CD8-positive, alpha-beta memory T cell (primary cell): ENCODE measurements around the gene KIAA1191. TPM values are rescaled to one million over a fixed set of nuclear protein-coding genes. Genes with fewer than 3 reads are reported as not detected.

Source experiments
- CTCF ChIA-PET: fragments of 350-600 bp; sonication (Branson Sonifier 250); formaldehyde crosslinking; loops from one replicate; lab custom pipeline; 2021; ENCODE audit warnings: antibody characterized with exemption; lab: Charles Lee
- POLR2A ChIA-PET: fragments of 350-600 bp; sonication (Branson Sonifier 250); formaldehyde crosslinking; loops from one replicate; lab custom pipeline; 2021; ENCODE audit warnings: antibody characterized with exemption; lab: Charles Lee
- DNase-seq, 5 donors: peaks; one replicate each; pipeline versions ENCODE4 v3.0.0 to v3.0.0-alpha.2; 2020 to 2022; ENCODE audit warnings: mixed read lengths in 1 of 5
- H3K27ac ChIP-seq: one replicate; pipeline ENCODE4 v1.7.0; 2013; ENCODE audit warnings: low read depth, mild to moderate bottlenecking, low read length, moderate library complexity
- H3K27me3 ChIP-seq: 2 replicates; pipeline ENCODE4 v1.7.0; 2013; ENCODE audit warnings: low read length, mild to moderate bottlenecking; ENCODE audit not compliant: insufficient read depth, poor library complexity, severe bottlenecking
- H3K36me3 ChIP-seq: 2 replicates; pipeline ENCODE4 v1.7.0; 2013; ENCODE audit warnings: mild to moderate bottlenecking, low read length, moderate library complexity; ENCODE audit not compliant: insufficient read depth
- H3K4me1 ChIP-seq: 2 replicates; pipeline ENCODE4 v1.7.0; 2013; ENCODE audit warnings: mild to moderate bottlenecking, low read length, moderate library complexity; ENCODE audit not compliant: insufficient read depth
- H3K4me3 ChIP-seq: 2 replicates; pipeline ENCODE4 v1.7.0; 2013; ENCODE audit warnings: mild to moderate bottlenecking, low read length
- H3K9me3 ChIP-seq: 2 replicates; pipeline ENCODE4 v1.7.0; 2013; ENCODE audit warnings: mild to moderate bottlenecking, low read length
- H3K27ac Mint-ChIP-seq, 8 donors: one replicate each; pipeline ENCODE4 v1.8.0; 2020 to 2021; ENCODE audit warnings: mixed read lengths in 8 of 8, mild to moderate bottlenecking in 6 of 8, inconsistent platforms in 3 of 8, moderate library complexity in 3 of 8
- H3K27me3 Mint-ChIP-seq, 2 donors: one replicate each; pipeline ENCODE4 v1.8.0; 2020 to 2021; ENCODE audit warnings: mixed read lengths in 2 of 2, mild to moderate bottlenecking in 1 of 2, moderate library complexity in 1 of 2
- H3K36me3 Mint-ChIP-seq, 3 donors: one replicate each; pipeline ENCODE4 v1.8.0; 2020 to 2021; ENCODE audit warnings: mixed read lengths in 3 of 3, inconsistent platforms in 1 of 3, mild to moderate bottlenecking in 1 of 3
- H3K4me1 Mint-ChIP-seq, 3 donors: one replicate each; pipeline ENCODE4 v1.8.0; 2020 to 2021; ENCODE audit warnings: mixed read lengths in 3 of 3, inconsistent platforms in 1 of 3, mild to moderate bottlenecking in 1 of 3
- H3K4me3 Mint-ChIP-seq, 7 donors: one replicate each; pipeline ENCODE4 v1.8.0; 2020 to 2021; ENCODE audit warnings: mixed read lengths in 7 of 7, mild to moderate bottlenecking in 6 of 7, moderate library complexity in 4 of 7, inconsistent platforms in 2 of 7
- H3K9me3 Mint-ChIP-seq, 5 donors: one replicate each; pipeline ENCODE4 v1.8.0; 2020 to 2022; ENCODE audit warnings: mixed read lengths in 5 of 5, mild to moderate bottlenecking in 3 of 5, moderate library complexity in 2 of 5, inconsistent platforms in 1 of 5
- polyA plus RNA-seq: library from polyadenylated mRNA; unstranded; fragments of 300-500 nt; fragmentation: Illumina TruSeq; gene quantifications from one replicate; pipeline ENCODE4 v1.2.3, GENCODE V29; 2021
- total RNA-seq, 2 experiments: library from RNA; stranded (reverse); gene quantifications; one replicate each; pipeline ENCODE4 v1.2.3, GENCODE V29; 2021

KIAA1191 gene
- total and polyA plus RNA-seq, 3 experiments from 2014 or later = 35.6 to 63.6 (median 37.0) TPM

GRCh38 chr5:176406436-176407052 is 45.0 kb upstream of the KIAA1191 start:
- ChIA-PET POLR2A (no interaction called here), CTCF (interaction anchor here (0.9 to 1.6 kb wide), 3 partner anchors 9 to 41 kb away, joined by 3 read pairs; partner anchors contain the start of gene FAF2)
- H3K27me3 Mint-ChIP-seq = no peaks in the 10 kb centered on the region
- no peak for DNase-seq
- H3K4me3 Mint-ChIP-seq = no peak overlapping the region
- no peaks in the 10 kb centered on the region for H3K9me3 Mint-ChIP-seq
- Histone ChIP-seq H3K4me3 (no peak overlapping the region), H3K9me3 (no peaks in the 10 kb centered on the region), H3K4me1 (no peaks in the 10 kb centered on the region), H3K36me3 (peaks cover 3% of the 10 kb centered on the region), H3K27me3 (no peaks in the 10 kb centered on the region), H3K27ac (no peak overlapping the region)
- peaks cover 8 to 16% (median 9%) of the 10 kb centered on the region in 3 donors for H3K4me1 Mint-ChIP-seq
- peak overlapping the region in 4 of 8 donors; percentile 12 to 71 (median 20) for H3K27ac Mint-ChIP-seq
- peaks cover 0 to 62% (median 9%) of the 10 kb centered on the region in 3 donors for H3K36me3 Mint-ChIP-seq

GRCh38 chr5:176405656-176406435 is 44.3 kb upstream of the KIAA1191 start:
- POLR2A ChIA-PET = no interaction called here

DNA sequence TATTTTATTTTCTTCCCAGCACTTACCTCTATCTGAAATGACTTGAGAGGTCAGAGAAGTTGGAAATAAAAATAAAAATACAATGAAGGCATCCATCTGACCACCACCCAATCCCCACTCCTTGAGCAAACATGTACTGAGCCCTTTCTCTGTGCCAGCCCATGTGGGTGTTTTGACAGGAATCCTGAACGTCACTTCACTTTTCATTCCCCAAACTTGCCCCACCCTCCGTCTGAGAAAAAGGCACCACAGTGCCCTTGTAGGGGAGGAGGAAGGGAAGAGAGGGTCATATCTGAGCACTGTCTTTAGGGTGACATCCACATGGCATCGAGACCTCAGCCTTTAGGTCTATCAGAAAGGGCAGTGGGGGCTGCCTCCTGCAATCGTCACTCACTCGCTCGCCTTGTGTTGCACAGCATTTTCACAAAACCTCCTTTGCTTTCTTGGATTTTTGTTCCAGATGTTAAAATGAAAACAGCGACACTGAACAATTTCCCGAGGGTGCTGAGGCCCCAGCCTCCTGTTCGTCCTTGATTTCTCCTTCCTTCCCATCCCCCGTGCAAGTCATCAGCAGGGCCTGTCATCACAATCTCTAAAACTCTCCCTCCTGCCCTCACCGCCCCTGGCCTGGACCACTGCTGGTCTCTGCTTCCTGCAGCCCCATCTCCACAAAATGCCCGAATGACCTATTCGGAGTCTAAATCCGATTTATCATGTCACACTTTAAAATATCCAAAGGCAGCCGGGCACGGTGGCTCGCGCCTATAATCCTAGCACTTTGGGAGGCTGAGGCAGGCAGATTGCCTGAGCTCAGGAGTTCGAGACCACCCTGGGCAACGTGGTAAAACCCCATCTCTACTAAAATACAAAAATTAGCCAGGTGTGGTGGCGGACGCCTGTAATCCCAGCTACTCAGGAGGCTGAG is 40.0 kb upstream of the KIAA1191 start:
- no peaks in the 10 kb centered on the region for H3K4me1 ChIP-seq
- no peaks in the 10 kb centered on the region for H3K27me3 ChIP-seq
- peaks cover 0 to 4% (median 2%) of the 10 kb centered on the region in 3 donors for H3K4me1 Mint-ChIP-seq
- H3K9me3 ChIP-seq = no peaks in the 10 kb centered on the region
- POLR2A ChIA-PET = no interaction called here
- no peak overlapping the region for H3K4me3 Mint-ChIP-seq
- no peak overlapping the region for H3K4me3 ChIP-seq
- no peaks in the 10 kb centered on the region for H3K27me3 Mint-ChIP-seq
- H3K9me3 Mint-ChIP-seq = no peaks in the 10 kb centered on the region
- H3K36me3 ChIP-seq = no peaks in the 10 kb centered on the region
- no peak overlapping the region for H3K27ac ChIP-seq
- H3K36me3 Mint-ChIP-seq = peaks cover 0 to 56% (median 7%) of the 10 kb centered on the region in 3 donors
- H3K27ac Mint-ChIP-seq = peak overlapping the region in 2 of 8 donors; percentile 36 to 61
- no peak for DNase-seq
- CTCF ChIA-PET = no interaction called here

More at GRCh38 chr5:176405656-176406435, 44.3 kb upstream of the KIAA1191 start:
- Histone ChIP-seq H3K4me3 (no peak overlapping the region), H3K36me3 (peaks cover 3% of the 10 kb centered on the region), H3K9me3 (no peaks in the 10 kb centered on the region), H3K27me3 (no peaks in the 10 kb centered on the region), H3K4me1 (no peaks in the 10 kb centered on the region), H3K27ac (no peak overlapping the region)
- H3K36me3 Mint-ChIP-seq = peaks cover 0 to 61% (median 6%) of the 10 kb centered on the region in 3 donors
- DNase-seq = no peak
- H3K27ac Mint-ChIP-seq = peak overlapping the region in 2 of 8 donors; percentile 19 to 71
- H3K4me1 Mint-ChIP-seq = peaks cover under 1 to 10% (median 7%) of the 10 kb centered on the region in 3 donors
- no peaks in the 10 kb centered on the region for H3K9me3 Mint-ChIP-seq
- CTCF ChIA-PET = interaction anchor here (0.9 to 1.6 kb wide), 3 partner anchors 8 to 42 kb away, joined by 3 read pairs; partner anchors contain the start of gene FAF2
- H3K27me3 Mint-ChIP-seq = no peaks in the 10 kb centered on the region
- no peak overlapping the region for H3K4me3 Mint-ChIP-seq

DNA sequence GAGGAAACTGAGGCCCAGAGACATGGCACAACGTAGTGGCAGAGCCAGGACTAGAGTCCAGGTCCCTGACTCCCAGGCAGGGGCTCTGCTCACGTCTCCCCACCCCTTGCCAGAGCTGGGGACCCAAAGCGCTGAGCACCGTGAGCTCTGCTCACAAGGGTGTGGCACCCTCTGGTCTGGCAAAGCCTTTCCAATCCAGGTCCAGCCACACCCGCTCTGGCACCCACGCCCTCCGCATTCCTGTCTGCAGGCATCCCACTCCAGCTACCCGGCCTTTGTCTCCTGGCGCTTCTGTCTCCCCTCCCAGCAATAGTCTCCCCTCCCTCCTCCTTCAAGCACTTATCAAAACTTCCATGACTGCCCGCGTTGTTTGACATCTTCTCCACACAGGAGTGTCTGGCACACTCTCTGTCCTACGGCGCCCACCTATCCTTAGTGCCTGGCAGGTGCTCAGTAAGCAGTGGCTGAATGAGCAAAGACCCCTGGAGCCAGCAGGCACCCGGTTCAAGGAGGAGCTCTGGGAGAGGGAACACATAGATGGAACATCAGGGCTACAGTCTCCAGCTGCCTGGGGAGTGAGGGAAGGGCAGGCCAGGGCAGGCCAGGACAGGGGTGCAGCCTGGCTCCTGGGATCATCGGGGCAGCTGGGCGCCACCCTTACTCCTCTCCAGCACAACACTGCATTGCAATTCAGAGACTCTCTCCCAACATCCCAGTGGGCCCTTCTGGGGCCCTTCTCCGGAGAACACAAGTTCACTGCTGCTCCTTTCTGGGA is 39.0 kb upstream of the KIAA1191 start:
- Mint-ChIP-seq H3K4me1 (peaks cover 0 to 4% (median 2%) of the 10 kb centered on the region in 3 donors), H3K9me3 (no peaks in the 10 kb centered on the region), H3K27ac (peak overlapping the region in 1 of 8 donors; percentile 36), H3K27me3 (no peaks in the 10 kb centered on the region), H3K36me3 (peaks cover 0 to 54% (median 6%) of the 10 kb centered on the region in 3 donors), H3K4me3 (peak overlapping the region in 1 of 7 donors; percentile 61)
- Histone ChIP-seq H3K27me3 (no peaks in the 10 kb centered on the region), H3K4me3 (no peak overlapping the region), H3K27ac (no peak overlapping the region), H3K36me3 (no peaks in the 10 kb centered on the region), H3K9me3 (no peaks in the 10 kb centered on the region), H3K4me1 (no peaks in the 10 kb centered on the region)
- ChIA-PET CTCF (no interaction called here), POLR2A (no interaction called here)
- DNase-seq = peak in 1 of 5 donors; percentile 36

- no peak overlapping the region for H3K4me3 ChIP-seq
- no peaks in the 10 kb centered on the region for H3K4me1 ChIP-seq
- no peaks in the 10 kb centered on the region for H3K27me3 ChIP-seq
- Mint-ChIP-seq H3K4me1 (peaks cover 0 to 4% (median 2%) of the 10 kb centered on the region in 3 donors), H3K9me3 (no peaks in the 10 kb centered on the region), H3K27ac (peak overlapping the region in 3 of 8 donors; percentile 39 to 96 (median 55)), H3K36me3 (peaks cover 0 to 64% (median 6%) of the 10 kb centered on the region in 3 donors), H3K27me3 (no peaks in the 10 kb centered on the region), H3K4me3 (no peak overlapping the region)
- no peaks in the 10 kb centered on the region for H3K9me3 ChIP-seq
- ChIA-PET CTCF (interaction anchor here (1.2 kb wide), 1 partner anchor 9 kb away, joined by 3 read pairs; no protein-coding TSS in a partner anchor), POLR2A (no interaction called here)
- H3K36me3 ChIP-seq = no peaks in the 10 kb centered on the region
- peak in 1 of 5 donors; percentile 27 for DNase-seq
- no peak overlapping the region for H3K27ac ChIP-seq
These were observed 36.3 kb upstream of the KIAA1191 start for GRCh38 chr5:176397736-176398420.

DNA sequence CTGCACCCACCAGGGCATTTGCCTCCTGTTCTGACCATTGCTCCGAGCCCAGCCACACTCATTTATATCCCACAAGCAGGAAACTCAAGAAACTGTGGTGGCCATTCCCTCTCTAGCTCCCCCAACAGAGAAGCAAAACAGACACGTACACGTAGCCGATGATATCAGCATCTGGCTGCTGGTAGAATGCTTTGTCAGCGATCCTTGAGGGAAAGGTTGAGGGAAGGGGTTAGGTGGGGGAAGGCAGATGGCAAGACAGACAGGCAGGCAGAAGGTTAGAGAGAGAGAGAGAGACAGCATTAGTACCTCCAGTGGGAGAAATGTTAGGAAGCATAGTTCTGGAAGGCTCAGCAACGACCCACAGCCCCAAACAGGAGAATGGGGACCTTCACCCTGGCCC is 34.8 kb upstream of the KIAA1191 start:
- Histone ChIP-seq H3K4me1 (no peaks in the 10 kb centered on the region), H3K36me3 (no peaks in the 10 kb centered on the region), H3K9me3 (no peaks in the 10 kb centered on the region), H3K4me3 (no peak overlapping the region), H3K27ac (peak overlapping the region; percentile 24), H3K27me3 (no peaks in the 10 kb centered on the region)
- Mint-ChIP-seq H3K27me3 (no peaks in the 10 kb centered on the region), H3K27ac (peak overlapping the region in 3 of 8 donors; percentile 8 to 70 (median 48)), H3K9me3 (no peaks in the 10 kb centered on the region), H3K4me3 (no peak overlapping the region), H3K36me3 (peaks cover 0 to 67% (median 7%) of the 10 kb centered on the region in 3 donors), H3K4me1 (no peaks in the 10 kb centered on the region)
- ChIA-PET CTCF (no interaction called here), POLR2A (no interaction called here)
- DNase-seq = peak in 1 of 5 donors; percentile 14
